ENCODE results near the gene HIF1A.
A peak's percentile ranks its signal among the peaks of the same experiment; 100 is the strongest.
"Not testable (repeated sequence)": the region's sequence is repeated elsewhere in the genome, so short reads cannot be mapped to it uniquely, and the experiment has no call there.

Gene HIF1A

GRCh38 chr14:61694830-61695694 lies at the start of gene HIF1A:
HIF1A (plus strand) TSS chr14:61695513; CDS start chr14:61695805, 292 bp downstream.
- peak; percentile 96 to 97 for DNase-seq

- DNase-seq, result no peak
Observed at GRCh38 chr14:61646366-61647116, 48.8 kb upstream of the HIF1A start.

DNA sequence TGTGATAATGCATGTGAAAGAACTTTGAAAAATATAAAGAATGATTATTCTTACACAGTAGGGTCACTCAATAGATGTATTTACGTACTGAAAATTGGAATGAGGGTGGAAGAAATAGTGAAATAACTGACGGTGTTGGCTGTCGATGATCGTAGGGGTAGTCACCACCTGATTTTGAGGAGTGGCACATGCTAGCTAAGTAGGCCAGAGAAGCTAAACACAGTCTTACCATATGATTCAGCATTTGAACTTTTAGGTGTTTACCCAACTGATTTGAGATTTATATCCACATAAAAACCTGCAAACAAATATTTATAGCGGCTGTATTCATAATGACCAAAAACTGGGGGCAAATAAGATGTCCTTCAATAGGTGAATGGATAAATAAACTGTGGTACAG lies 47.6 kb upstream of the HIF1A start:
- DNase-seq, result no peak

- no peak for DNase-seq
Observed at GRCh38 chr14:61648377-61648776, 46.9 kb upstream of the HIF1A start.

GRCh38 chr14:61649283-61649682 lies 46.0 kb upstream of the HIF1A start:
- no peak for DNase-seq

GRCh38 chr14:61651355-61651754 lies 44.0 kb upstream of the HIF1A start:
- DNase-seq, result no peak

- no peak for DNase-seq
Observed at GRCh38 chr14:61652526-61653262, 42.6 kb upstream of the HIF1A start.

DNA sequence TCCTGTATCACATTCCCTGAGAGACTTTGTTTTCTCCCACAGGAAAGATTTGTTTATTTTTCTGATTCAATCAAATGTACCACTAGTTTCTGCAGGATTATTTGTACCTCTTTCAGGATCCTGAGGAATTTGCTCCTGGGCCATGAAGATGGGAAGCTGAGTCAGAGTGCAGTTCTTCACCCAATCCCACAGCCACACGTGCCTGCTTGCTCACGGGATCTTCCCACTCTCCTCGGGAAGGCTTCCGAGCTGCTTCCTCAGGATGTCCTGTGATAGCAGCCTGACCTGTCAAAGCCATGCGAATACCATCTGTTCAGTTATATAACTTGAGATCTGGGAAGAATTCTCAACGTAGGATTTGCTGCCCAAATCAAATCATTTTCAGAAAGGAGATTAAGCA lies 41.8 kb upstream of the HIF1A start:
- no peak for DNase-seq

- no peak for DNase-seq
Observed at GRCh38 chr14:61654026-61654425, 41.3 kb upstream of the HIF1A start.

DNA sequence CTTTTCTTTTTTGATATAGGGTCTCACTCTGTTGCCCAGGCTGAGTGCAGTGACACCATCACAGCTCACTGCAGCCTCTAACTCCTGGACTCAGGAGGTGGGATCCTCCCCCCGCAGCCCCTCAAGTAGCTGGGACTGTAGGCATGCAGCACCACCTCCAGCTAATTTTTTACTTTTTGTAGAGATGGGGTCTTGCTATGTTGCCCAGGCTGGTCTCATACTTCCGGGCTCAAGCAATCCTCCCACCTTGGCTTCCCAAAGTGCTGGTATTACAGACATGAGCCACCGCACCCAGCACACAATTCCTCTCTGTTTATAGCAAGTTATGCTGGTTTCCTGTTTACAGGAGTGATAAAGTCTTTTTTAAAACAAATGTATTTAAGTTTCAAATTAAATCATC lies 39.5 kb upstream of the HIF1A start:
- DNase-seq, result no peak

DNA sequence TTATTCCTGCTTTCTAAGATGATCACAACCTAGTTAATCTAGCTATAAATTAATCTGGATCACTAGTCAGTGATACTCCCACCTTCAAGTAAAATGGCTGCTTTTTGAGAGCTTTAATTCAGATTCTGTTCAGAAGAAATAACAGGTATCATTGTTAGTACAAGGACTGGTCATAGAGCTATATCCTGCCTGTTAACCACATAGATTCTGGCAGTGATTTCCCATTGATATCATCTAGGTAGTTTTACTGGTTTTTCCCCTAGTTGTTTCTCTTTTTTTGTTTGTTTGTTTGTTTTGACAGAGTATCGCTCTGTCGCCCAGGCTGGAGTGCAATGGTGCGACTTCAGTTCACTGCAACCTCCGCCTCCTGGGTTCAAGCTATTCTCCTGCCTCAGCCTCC lies 39.0 kb upstream of the HIF1A start:
- DNase-seq, result no peak

DNA sequence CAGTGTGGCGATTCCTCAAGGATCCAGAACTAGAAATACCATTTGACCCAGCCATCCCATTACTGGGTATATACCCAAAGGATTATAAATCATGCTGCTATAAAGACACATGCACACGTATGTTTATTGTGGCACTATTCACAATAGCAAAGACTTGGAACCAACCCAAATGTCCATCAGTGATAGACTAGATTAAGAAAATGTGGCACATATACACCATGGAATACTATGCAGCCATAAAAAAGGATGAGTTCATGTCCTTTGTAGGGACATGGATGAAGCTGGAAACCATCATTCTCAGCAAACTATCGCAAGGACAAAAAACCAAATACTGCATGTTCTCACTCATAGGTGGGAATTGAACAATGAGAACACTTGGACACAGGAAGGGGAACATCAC lies 37.2 kb upstream of the HIF1A start:
- DNase-seq, result not testable (repeated sequence)

DNA sequence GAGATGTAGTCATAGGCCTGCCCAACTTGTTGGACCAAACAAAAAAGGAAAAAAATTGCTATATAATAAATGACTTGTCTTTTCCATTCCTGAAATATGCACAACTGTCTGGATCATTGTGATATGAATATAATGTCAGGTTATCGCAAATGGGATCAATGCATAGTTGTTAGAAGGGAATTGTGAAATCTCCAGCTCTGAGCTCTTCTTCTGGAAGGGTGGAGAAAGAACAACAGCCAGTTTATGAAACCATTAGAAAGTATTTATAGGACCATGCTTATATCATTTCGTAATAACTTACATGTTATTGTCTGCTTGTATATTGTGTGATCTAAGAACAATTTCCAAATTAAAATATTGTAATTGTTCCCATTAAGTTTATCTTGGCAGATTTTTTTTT lies 35.7 kb upstream of the HIF1A start:
- peak in 1 of 2 experiments; percentile 40 for DNase-seq

- no peak for DNase-seq
Observed at GRCh38 chr14:61661471-61662400, 33.6 kb upstream of the HIF1A start.

DNA sequence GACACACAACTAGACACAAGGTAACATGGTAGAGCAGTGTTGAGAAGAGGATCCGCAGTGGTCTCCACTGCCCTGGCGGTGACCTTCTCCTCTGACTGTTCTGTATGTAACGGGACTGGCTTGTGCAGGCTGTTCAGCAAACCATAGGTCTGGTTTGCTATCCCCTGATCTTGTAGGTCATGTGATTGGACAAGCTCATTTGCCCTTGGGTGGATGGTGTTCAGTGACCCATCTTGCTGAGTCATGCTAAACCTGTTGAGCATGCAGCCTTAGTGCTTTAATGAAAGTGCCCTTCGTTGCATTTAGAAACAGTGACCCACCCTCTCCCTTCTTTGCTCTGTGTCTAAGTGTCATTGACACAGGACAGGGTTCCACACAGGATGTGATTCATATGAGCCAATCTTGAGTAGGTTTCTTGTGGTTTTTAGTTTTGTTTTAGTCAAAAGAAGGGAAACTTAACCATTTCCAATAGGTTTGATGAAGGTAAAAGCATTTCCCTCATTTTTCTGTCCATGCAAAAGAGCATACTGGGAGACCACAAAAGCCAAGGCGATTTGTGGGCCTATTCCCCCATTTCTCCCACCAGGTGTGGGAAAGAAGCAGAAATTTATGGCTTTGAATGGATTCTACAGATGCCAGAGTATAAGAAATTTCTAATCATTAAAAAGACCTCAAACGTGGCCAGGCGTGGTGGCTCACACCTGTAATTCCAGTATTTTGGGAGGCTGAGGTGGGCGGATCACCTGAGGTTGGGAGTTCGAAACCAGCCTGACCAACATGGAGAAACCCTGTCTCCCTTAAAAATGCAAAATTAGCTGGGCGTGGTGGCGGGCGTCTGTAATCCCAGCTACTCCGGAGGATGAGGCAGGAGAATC lies 32.6 kb upstream of the HIF1A start:
- DNase-seq, result peak; percentile 55 to 56

GRCh38 chr14:61663312-61663979 lies 31.9 kb upstream of the HIF1A start:
- DNase-seq, result peak; percentile 78 to 88

DNA sequence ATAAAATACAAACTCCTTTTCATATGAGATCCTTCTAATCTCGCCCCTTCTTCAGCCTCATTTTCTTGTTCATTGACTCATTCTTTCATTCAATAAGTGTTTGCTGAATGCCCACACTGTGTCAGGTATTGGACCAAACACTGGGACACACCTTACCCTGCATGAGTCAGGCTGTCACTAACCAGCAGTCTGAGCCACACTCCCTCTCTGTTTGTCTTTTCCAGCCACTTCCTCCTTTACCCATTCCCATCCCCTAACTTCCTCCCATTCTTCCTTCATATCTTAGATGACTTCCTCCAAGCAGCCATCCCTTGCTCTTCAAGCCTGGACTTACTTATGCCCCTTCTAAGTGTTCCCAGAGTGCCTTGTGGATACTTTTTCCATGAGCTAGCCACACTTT lies 27.0 kb upstream of the HIF1A start:
- no peak for DNase-seq

- no peak for DNase-seq
Observed at GRCh38 chr14:61670576-61670975, 24.7 kb upstream of the HIF1A start.

GRCh38 chr14:61671082-61671481 lies 24.2 kb upstream of the HIF1A start:
- DNase-seq, result peak; percentile 29 to 34

GRCh38 chr14:61672796-61673195 lies 22.5 kb upstream of the HIF1A start:
- DNase-seq, result no peak

GRCh38 chr14:61673305-61673704 lies 22.0 kb upstream of the HIF1A start:
- DNase-seq, result no peak

Measured in AML-193 (cell line).